Hepatocyte (in vitro differentiated cells): ENCODE data around the gene KRTAP3-1. TPM values are rescaled to one million over a fixed set of nuclear protein-coding genes. Genes with fewer than 3 reads are reported as not detected.

Experiments used
- DNase-seq: peaks from one replicate; pipeline ENCODE4 v3.0.0-alpha.2; 2016; ENCODE audit warnings: low spot score
- H2AFZ ChIP-seq: fragments of 200-600 bp; sonication (generic); 2 replicates; pipeline ENCODE4 v1.6.0; 2016; ENCODE audit warnings: antibody characterized with exemption, mild to moderate bottlenecking
- H3K27ac ChIP-seq: fragments of 200-600 bp; sonication (generic); 2 replicates; pipeline ENCODE4 v1.5.1; 2016; ENCODE audit warnings: mild to moderate bottlenecking
- H3K27me3 ChIP-seq: fragments of 200-600 bp; sonication (generic); 2 replicates; pipeline ENCODE4 v1.6.1; 2016
- H3K36me3 ChIP-seq: fragments of 200-600 bp; sonication (generic); replicated peaks from 2 replicates; pipeline ENCODE4 v1.5.1; 2016; ENCODE audit warnings: low read depth; ENCODE audit not compliant: insufficient read depth
- H3K4me1 ChIP-seq: fragments of 200-600 bp; sonication (generic); 2 replicates; pipeline ENCODE4 v1.5.1; 2016; ENCODE audit warnings: mild to moderate bottlenecking, moderate library complexity; ENCODE audit not compliant: insufficient read depth
- H3K4me2 ChIP-seq: fragments of 200-600 bp; sonication (generic); 2 replicates; pipeline ENCODE4 v1.6.0; 2016
- H3K4me3 ChIP-seq: fragments of 200-600 bp; sonication (generic); 2 replicates; pipeline ENCODE4 v1.5.1; 2016; ENCODE audit warnings: mild to moderate bottlenecking
- H3K79me2 ChIP-seq: fragments of 200-600 bp; sonication (generic); 2 replicates; pipeline ENCODE4 v1.6.0; 2017; ENCODE audit warnings: mild to moderate bottlenecking
- H3K9me2 ChIP-seq: fragments of 200-600 bp; sonication (generic); replicated peaks from 2 replicates; pipeline ENCODE4 v1.6.0; 2017; ENCODE audit warnings: mild to moderate bottlenecking; ENCODE audit not compliant: insufficient read depth
- H3K9me3 ChIP-seq: fragments of 200-600 bp; sonication (generic); 2 replicates; pipeline ENCODE4 v1.5.1; 2016; ENCODE audit warnings: low read depth, mild to moderate bottlenecking
- H4K20me1 ChIP-seq: fragments of 200-600 bp; sonication (generic); 2 replicates; pipeline ENCODE4 v1.6.0; 2016; ENCODE audit warnings: mild to moderate bottlenecking; ENCODE audit not compliant: insufficient read depth, poor library complexity, severe bottlenecking
- EZH2 ChIP-seq: fragments of 200-600 bp; sonication (generic); IDR thresholded peaks from 2 replicates; pipeline ENCODE4 v1.6.1; 2016; ENCODE audit warnings: antibody characterized with exemption, mild to moderate bottlenecking, borderline replicate concordance
- EZH2phosphoT487 ChIP-seq: fragments of 200-600 bp; sonication (generic); IDR thresholded peaks from one replicate; pipeline ENCODE4 v1.6.1; 2018; ENCODE audit warnings: antibody characterized with exemption, mild to moderate bottlenecking, low read depth, moderate library complexity; ENCODE audit not compliant: unreplicated experiment, severe bottlenecking
- WGBS: methylation state at CpG from one replicate; pipeline ENCODE4 v1.1.6; 2016; ENCODE audit warnings: low lambda C conversion rate; ENCODE audit errors: missing lambda C conversion rate; 5-methylcytosine and 5-hydroxymethylcytosine counted together
- polyA plus RNA-seq: library from polyadenylated mRNA; unstranded; fragments of >200 nt; fragmentation: Nextera tagmentation; extraction: Ambion mirVana; gene quantifications from 2 replicates; pipeline ENCODE4 v1.2.1, GENCODE V29; 2016
- total RNA-seq: library from RNA; depleted of rRNA; stranded (reverse); fragments of >200 nt; gene quantifications from 2 replicates; pipeline ENCODE4 v1.2.3, GENCODE V29; 2014
- TF ChIP-seq, protein P1 (sequence below): fragments of 200-600 bp; sonication (generic); IDR thresholded peaks from 2 replicates; pipeline ENCODE4 v1.5.1; 2016; ENCODE audit warnings: antibody characterized with exemption, mild to moderate bottlenecking; ENCODE audit not compliant: poor library complexity

The KRTAP3-1 gene
- total and polyA plus RNA-seq, 2 experiments from 2014 or later: 3.4 TPM; not detected in 1

- Histone ChIP-seq H3K36me3 (no peaks in the 10 kb centered on the region), H3K27ac (no peak overlapping the region), H2AFZ (no peak overlapping the region), H3K9me3 (no peaks in the 10 kb centered on the region), H3K79me2 (no peaks in the 10 kb centered on the region), H4K20me1 (no peaks in the 10 kb centered on the region), H3K4me1 (no peaks in the 10 kb centered on the region), H3K27me3 (no peaks in the 10 kb centered on the region), H3K4me2 (no peak overlapping the region), H3K9me2 (no peaks in the 10 kb centered on the region), H3K4me3 (no peak overlapping the region)
- TF ChIP-seq EZH2 (no peak), EZH2phosphoT487 (no peak)
- TF ChIP-seq, protein P1, sequence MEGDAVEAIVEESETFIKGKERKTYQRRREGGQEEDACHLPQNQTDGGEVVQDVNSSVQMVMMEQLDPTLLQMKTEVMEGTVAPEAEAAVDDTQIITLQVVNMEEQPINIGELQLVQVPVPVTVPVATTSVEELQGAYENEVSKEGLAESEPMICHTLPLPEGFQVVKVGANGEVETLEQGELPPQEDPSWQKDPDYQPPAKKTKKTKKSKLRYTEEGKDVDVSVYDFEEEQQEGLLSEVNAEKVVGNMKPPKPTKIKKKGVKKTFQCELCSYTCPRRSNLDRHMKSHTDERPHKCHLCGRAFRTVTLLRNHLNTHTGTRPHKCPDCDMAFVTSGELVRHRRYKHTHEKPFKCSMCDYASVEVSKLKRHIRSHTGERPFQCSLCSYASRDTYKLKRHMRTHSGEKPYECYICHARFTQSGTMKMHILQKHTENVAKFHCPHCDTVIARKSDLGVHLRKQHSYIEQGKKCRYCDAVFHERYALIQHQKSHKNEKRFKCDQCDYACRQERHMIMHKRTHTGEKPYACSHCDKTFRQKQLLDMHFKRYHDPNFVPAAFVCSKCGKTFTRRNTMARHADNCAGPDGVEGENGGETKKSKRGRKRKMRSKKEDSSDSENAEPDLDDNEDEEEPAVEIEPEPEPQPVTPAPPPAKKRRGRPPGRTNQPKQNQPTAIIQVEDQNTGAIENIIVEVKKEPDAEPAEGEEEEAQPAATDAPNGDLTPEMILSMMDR: no peak
- no peak for DNase-seq
- WGBS: 82% methylated on average over 1 of the region's 1 CpG
These were observed 41.3 kb downstream of the KRTAP3-1 start for GRCh38 chr17:40967582-40967981.

- Histone ChIP-seq H3K36me3 (no peaks in the 10 kb centered on the region), H3K27me3 (no peaks in the 10 kb centered on the region), H3K27ac (no peak within 1 kb of the TSS), H3K4me2 (no peak within 1 kb of the TSS), H3K9me3 (no peaks in the 10 kb centered on the region), H3K9me2 (no peaks in the 10 kb centered on the region), H3K79me2 (no peaks in the 10 kb centered on the region), H2AFZ (no peak within 1 kb of the TSS), H3K4me3 (no peak within 1 kb of the TSS), H3K4me1 (no peaks in the 10 kb centered on the region), H4K20me1 (no peaks in the 10 kb centered on the region)
- no peak for DNase-seq
- WGBS: 52% methylated on average over 1 of the region's 1 CpG
- TF ChIP-seq EZH2phosphoT487 (no peak), EZH2 (no peak)
- TF ChIP-seq, protein P1: no peak
These were observed 42.1 kb downstream of the KRTAP3-1 start, which contains the start of gene KRT39 for GRCh38 chr17:40966848-40967247. Gene KRT39 (minus strand): TSS chr17:40966948. CDS start chr17:40966856, 92 bp downstream.

DNA sequence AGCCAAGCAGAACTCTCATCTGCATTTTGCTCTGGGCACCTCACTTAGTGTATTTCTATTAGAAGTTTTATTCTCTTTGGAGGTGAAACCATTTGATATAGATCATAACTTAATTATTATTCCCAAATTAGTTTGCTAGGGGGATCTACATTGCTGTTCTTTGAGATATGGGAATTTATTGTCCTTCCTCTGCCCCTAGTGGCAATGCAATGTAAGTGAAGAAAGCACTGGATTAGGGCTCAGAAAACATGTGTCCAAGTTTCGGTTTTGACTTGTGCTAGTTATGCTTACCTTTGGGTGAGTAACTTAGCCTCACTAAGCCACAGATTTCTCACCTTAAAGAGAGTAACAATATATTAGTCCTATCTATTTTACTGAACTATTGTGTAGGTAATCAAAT, 45.1 kb downstream of the KRTAP3-1 start:
- DNase-seq: no peak
- TF ChIP-seq EZH2phosphoT487 (no peak), EZH2 (no peak)
- TF ChIP-seq, protein P1: peak; percentile 34
- Histone ChIP-seq H3K4me2 (no peak overlapping the region), H3K27me3 (no peaks in the 10 kb centered on the region), H3K79me2 (no peaks in the 10 kb centered on the region), H3K9me2 (no peaks in the 10 kb centered on the region), H2AFZ (no peak overlapping the region), H3K4me3 (no peak overlapping the region), H4K20me1 (no peaks in the 10 kb centered on the region), H3K36me3 (no peaks in the 10 kb centered on the region), H3K4me1 (no peaks in the 10 kb centered on the region), H3K9me3 (no peaks in the 10 kb centered on the region), H3K27ac (no peak overlapping the region)
- WGBS: 81% methylated on average over 1 of the region's 1 CpG
